Ovary (tissue), 9 donors: ENCODE results near the gene MLN. TPM values are rescaled to one million over a fixed set of nuclear protein-coding genes. Genes with fewer than 3 reads are reported as not detected.

Experiments
- DNase-seq, 5 donors: peaks; one replicate each; pipeline ENCODE4 v3.0.0-alpha.2; 2019 to 2020
- H3K27ac ChIP-seq, 2 donors: fragments of 200-600 bp; one replicate each; pipeline versions ENCODE4 v1.5.1 to v1.8.0; 2019 to 2022
- H3K27me3 ChIP-seq: fragments of 200-600 bp; one replicate; pipeline ENCODE4 v1.8.0; 2022
- H3K36me3 ChIP-seq: fragments of 200-600 bp; sonication (generic); one replicate; pipeline ENCODE4 v1.5.1; 2019
- H3K4me1 ChIP-seq: one replicate; pipeline ENCODE4 v1.8.1; 2013; ENCODE audit warnings: mild to moderate bottlenecking, moderate library complexity; ENCODE audit not compliant: insufficient read depth
- H3K4me3 ChIP-seq: fragments of 200-600 bp; sonication (generic); one replicate; pipeline ENCODE4 v1.5.1; 2017
- H3K9me3 ChIP-seq, 2 donors: fragments of 200-600 bp in 1 of 2; sonication (generic) in 1 of 2; one replicate each; pipeline versions ENCODE4 v1.5.1 to v1.8.1; 2013 to 2019; ENCODE audit warnings: mild to moderate bottlenecking in 1 of 2, moderate library complexity in 1 of 2
- CTCF ChIP-seq, 3 donors: fragments of 450-650 bp in 2 of 3; fragments of 200-600 bp in 1 of 3; IDR thresholded peaks; one replicate each; pipeline versions ENCODE4 v1.5.1 to v1.8.0; 2016 to 2022; ENCODE audit warnings: antibody characterized with exemption in 3 of 3, mild to moderate bottlenecking in 1 of 3
- EP300 ChIP-seq: sonication (generic); formaldehyde crosslinking; IDR thresholded peaks from one replicate; pipeline ENCODE4 v1.6.1; 2017; ENCODE audit warnings: antibody characterized with exemption
- POLR2A ChIP-seq: fragments of 450-650 bp; IDR thresholded peaks from one replicate; pipeline ENCODE4 v1.6.1; 2017; ENCODE audit warnings: antibody characterized with exemption, mild to moderate bottlenecking, moderate library complexity
- WGBS, 3 donors: extraction: QIAGEN DNeasy Blood & Tissue Kit in 1 of 3; methylation state at CpG; one replicate each; pipeline versions ENCODE4 v1.1.5 to v1.1.7; 2013 to 2017; 5-methylcytosine and 5-hydroxymethylcytosine counted together
- intact Hi-C, 4 donors: fragments of 100-400 bp; cut with DNase I; formaldehyde crosslinking; loops; one replicate each; pipeline versions ENCODE4 v1.11.0 to v1.15.1; 2022 to 2023
- polyA plus RNA-seq, 2 donors: library from polyadenylated mRNA; stranded (reverse); fragments of 200-250 nt in 1 of 2; fragments of 350-450 nt in 1 of 2; fragmentation: Illumina TruSeq in 1 of 2; extraction: RNeasy Lipid Tissue Mini Kit (QIAGEN cat#74804) in 1 of 2; gene quantifications; one replicate each; pipeline ENCODE4 v1.2.3, GENCODE V29; 2013 to 2014
- total RNA-seq, 7 donors: library from RNA; depleted of rRNA in 2 of 7; stranded (reverse); fragments of >200 nt in 2 of 7; fragmentation: NEBNext Ultra II Directional in 3 of 7; extraction: Animal tissue kit (Norgen Biotek cat#: 25700) in 3 of 7; gene quantifications; one replicate each; pipeline versions ENCODE4 v1.1.0 to v1.2.4, GENCODE V29; 2016 to 2023
- donor health status: DM: no; HTN: no; CAD: no; lungs with moderate emphysema.
- donor health status: DM: no; HTN: no; CAD: no.
- donor health status: Bipolar disorder and iron deficiency.
- donor health status: DM: yes; HTN: yes; CAD: no.
- donor health status: DM: no; HTN: no; CAD: no.
- donor health status: DM: yes; HTN: yes; CAD: no.

The MLN gene
- total and polyA plus RNA-seq, 9 donors, result not detected

DNA sequence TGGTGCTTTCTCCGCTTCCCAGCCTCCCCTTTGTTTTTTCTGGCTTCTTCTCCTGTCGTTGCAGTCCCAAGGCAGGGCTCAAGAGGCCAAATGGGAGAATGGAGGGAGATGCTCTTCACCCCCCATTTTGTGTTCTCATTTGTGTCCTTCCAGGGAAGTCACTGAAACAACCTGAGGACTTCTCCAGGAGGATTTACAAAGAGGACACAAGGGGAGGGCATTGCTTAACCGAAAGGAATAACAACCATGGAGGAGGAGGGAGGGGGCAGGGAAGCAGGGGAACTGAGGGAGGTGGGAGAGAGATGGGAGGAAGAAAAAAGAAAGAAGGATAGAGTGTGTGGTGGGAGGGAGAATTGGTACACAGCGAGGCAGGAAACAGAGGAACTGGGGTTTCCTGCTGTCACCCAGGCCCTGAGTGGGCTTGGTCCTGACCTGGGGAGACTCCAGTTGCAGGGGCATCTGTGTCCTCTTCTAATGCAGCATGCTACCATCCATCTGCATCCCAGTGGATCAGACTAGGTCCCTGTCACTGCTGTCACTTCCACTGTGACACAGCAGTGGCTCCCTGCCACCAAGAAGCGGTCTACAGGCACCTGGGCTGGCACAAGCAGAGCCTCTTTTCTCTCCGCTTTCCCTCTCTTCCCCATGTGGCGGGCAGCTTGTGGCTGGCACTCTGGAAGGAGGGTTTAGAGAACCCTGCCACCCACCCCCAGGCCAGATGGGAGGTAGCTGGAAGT is 17.1 kb upstream of the MLN start:
- 72 to 73% (median 73%) methylated on average over 7 of the region's 7 CpGs for WGBS, 3 donors
- no peak for DNase-seq
- intact Hi-C loops, result no loop called here

GRCh38 chr6:33820243-33820642 is 16.4 kb upstream of the MLN start:
- no peak overlapping the region for H3K27ac ChIP-seq
- H3K4me1 ChIP-seq, result peaks cover 3% of the 10 kb centered on the region
- WGBS, 3 donors, result 60 to 66% (median 65%) methylated on average over 10 of the region's 10 CpGs
- TF ChIP-seq POLR2A (no peak), EP300 (no peak), CTCF (IDR thresholded peaks at IDR 0.05) (no peak)
- no peak overlapping the region for H3K4me3 ChIP-seq
- no peaks in the 10 kb centered on the region for H3K36me3 ChIP-seq
- no peaks in the 10 kb centered on the region for H3K9me3 ChIP-seq
- no peak for DNase-seq
- intact Hi-C loops, result no loop called here
- H3K27me3 ChIP-seq, result no peaks in the 10 kb centered on the region

More for the DNA sequence above, 17.1 kb upstream of the MLN start:
- no peak overlapping the region for H3K4me3 ChIP-seq
- no peaks in the 10 kb centered on the region for H3K9me3 ChIP-seq
- H3K27ac ChIP-seq, result no peak overlapping the region
- H3K36me3 ChIP-seq, result no peaks in the 10 kb centered on the region
- TF ChIP-seq EP300, result no peak
- no peak for TF ChIP-seq CTCF (IDR thresholded peaks at IDR 0.05)
- H3K27me3 ChIP-seq, result no peaks in the 10 kb centered on the region
- H3K4me1 ChIP-seq, result peaks cover 3% of the 10 kb centered on the region

DNA sequence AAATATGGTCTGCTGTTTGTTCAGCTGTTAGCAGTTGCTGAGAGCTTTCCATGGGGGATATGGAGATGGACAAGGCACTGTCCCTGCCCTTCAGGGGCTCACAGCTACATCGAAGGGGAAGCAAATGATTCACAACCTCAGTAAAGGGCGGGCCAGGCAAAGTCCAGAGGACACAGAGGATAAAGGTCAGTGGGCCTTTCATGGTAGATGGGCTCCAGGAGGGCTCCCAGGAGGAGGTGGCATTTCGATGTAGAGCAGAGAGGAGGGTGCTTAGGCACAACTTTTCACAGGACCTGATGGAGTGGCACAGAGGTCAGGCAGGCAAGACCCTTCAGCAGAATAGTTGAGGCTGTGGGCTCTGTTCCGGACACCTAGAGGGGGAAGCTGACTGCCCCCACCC is 15.2 kb upstream of the MLN start:
- no peaks in the 10 kb centered on the region for H3K9me3 ChIP-seq
- H3K27me3 ChIP-seq, result no peaks in the 10 kb centered on the region
- no peak for DNase-seq
- H3K27ac ChIP-seq, result no peak overlapping the region
- no peak overlapping the region for H3K4me3 ChIP-seq
- intact Hi-C loops, result no loop called here
- H3K36me3 ChIP-seq, result no peaks in the 10 kb centered on the region
- 51 to 79% (median 71%) methylated on average over 4 of the region's 4 CpGs for WGBS, 3 donors
- no peaks in the 10 kb centered on the region for H3K4me1 ChIP-seq
- TF ChIP-seq CTCF (IDR thresholded peaks at IDR 0.05), result no peak
- no peak for TF ChIP-seq POLR2A
- TF ChIP-seq EP300, result no peak

DNA sequence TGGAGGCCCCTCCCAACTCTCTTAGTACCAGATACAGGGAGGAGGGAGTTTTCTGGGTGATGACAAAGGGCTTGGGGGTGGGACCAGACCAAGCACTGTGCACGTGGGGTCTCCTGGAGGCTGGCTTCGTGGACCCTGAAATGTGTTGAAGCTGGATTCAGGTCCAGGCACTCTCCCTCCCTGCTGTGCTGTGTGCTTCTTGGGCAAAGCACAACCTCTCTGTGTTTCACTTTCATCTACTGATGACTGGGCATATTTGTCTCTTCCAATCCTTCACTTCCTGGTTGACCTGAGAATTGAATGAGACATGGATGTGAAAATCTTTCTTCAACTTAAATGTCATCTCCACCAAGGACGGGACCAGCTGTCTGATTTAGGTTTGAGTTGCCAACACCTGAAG is 14.5 kb upstream of the MLN start:
- TF ChIP-seq POLR2A (no peak), EP300 (no peak), CTCF (IDR thresholded peaks at IDR 0.05) (no peak)
- Histone ChIP-seq H3K9me3 (no peaks in the 10 kb centered on the region), H3K4me3 (no peak overlapping the region), H3K36me3 (no peaks in the 10 kb centered on the region), H3K27ac (no peak overlapping the region), H3K27me3 (no peaks in the 10 kb centered on the region), H3K4me1 (no peaks in the 10 kb centered on the region)
- intact Hi-C loops, result no loop called here
- no peak for DNase-seq
- WGBS, 3 donors, result 61 to 78% (median 75%) methylated on average over 3 of the region's 3 CpGs
